ENCODE results near the gene PHACTR3. TPM values are rescaled to one million over a fixed set of nuclear protein-coding genes. Genes with fewer than 3 reads are reported as not detected.
"Not testable (repeated sequence)": the region's sequence is repeated elsewhere in the genome, so short reads cannot be mapped to it uniquely, and the experiment has no call there.

The PHACTR3 gene
- total RNA-seq, result 1 to 10 TPM; 6.4 to 6.9 TPM
- long read RNA-seq, transcript PHACTR3-202 (13 exons, 2,252 nt), result major isoform, 5 of 16 reads
- long read RNA-seq, partial matches to known transcripts, result 1 of 16 reads
- long read RNA-seq, other reads (novel, unspliced or antisense), result 10 of 16 reads

DNA sequence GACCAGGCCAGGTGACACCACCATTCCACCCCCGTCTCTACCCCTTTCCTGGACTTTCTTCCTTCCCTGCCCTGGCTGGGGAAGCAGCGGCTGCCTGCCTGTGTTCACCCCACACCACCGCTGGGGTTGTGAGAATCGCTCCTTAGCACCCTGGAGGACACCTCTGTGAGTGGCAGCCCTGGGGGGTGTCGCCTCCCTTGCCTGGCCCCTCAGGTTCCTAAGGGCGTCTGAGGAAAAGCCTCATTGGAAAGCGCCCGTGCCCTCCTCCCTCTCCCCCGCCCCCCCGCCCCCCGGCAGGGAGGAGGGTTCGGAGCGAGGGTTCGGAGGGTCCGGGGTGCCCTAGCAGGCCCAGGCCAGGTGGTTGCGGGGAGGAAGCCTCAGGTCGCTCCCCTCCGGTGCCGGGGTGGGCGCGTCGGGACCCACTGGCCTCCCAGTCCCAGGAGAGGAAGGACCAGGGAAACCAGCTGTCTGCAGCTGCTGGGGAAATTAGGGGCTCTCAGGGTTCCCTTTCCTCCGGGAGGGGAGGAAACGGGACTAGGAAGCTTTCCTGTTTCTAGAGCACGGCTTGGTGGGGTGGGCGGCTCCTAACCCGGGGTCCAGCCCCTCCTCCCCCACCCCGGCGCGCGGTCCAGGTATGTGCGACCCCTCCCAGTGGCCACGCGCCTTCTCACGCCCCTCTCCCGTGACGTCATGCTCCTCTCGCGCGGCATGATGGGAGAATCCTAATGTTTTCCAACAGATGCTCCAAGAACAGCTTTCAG is at the start of gene PHACTR3:
PHACTR3 (plus strand) TSS at position 760 of the 761 bp plus-strand sequence. CDS start 475 bp downstream, outside the sequence.
- ATAC-seq (no peak), DNase-seq (no peak)
- intact Hi-C loops (cut with DNase I), result no loop called here

DNA sequence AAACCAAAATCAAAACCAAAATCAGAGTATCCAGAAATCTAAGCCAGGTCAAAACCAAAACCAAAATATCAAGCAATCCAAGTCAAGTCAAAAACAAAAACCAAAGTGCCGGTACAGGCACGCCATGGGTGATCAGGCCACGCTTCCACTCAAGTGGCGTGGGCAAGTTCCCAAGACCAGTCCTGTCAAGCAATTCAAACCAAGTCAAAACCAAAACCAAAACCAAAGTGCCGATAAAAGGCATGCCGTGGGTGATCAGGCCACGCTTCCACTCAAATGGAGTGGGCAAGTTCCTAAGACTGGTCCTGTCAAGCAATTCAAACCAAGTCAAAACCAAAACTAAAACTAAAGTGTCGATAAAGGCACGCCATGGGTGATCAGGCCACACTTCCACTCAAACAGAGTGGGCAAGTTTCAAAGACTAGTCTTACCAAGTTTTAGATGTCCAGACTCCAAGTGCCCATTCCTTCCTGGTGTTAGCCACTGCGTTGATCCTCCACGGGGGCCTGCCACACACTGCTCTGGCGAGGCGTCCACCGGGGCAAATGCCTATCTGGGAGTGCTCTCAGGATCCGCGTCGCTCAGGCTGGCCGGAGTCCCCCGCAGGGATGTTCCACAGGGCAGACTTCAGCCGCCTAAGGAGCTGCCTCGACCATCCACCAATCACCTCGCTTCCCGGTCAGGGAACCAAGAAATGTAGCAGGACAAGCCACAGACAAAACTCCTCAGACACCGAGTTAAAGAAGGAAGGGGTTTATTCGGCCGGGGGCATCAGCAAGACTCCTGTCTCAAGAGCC is 46.4 kb upstream of the PHACTR3 start:
- intact Hi-C loops (cut with DNase I); DNase-seq; ATAC-seq: not testable (repeated sequence)

DNA sequence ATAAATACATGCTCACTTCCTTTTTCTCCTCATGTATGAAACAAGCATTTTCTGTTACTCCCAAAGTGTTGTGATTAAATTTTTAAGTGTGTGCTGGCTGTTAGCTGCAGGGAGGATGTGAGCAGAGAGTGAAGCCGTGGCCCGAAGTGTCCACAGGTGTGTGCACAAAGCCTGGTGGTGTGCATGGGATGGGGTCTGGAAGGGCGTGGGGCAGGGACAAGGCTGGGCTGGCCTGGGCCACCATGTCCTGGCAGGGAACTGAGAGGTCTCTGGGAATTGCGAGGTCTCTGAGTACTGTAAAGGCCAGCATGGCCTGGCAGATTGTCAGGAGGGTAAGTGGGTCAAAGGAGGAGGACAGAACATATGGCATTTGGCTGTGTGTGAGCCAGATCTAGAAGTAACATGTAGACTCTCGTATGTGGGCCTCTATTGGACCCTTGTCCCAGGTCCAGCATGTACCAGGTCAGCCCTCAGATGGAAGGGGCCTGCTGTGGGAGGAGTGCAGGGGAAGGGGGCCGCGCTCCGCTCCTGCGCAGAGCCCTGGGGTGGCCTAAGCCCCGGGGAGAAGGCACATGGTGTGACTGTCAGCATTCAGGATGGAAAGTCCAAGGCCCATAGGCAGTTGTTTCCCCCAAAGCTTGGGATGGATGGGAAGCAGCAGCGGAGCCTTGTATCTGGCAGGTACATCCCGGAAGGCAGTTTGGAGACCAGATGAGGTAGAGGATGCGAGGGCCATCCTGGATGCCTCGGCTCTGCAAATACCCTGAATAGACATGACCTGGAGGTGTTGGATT is 45.1 kb upstream of the PHACTR3 start:
- DNase-seq, result no peak
- ATAC-seq, result no peak
- intact Hi-C loops (cut with DNase I), result no loop called here

DNA sequence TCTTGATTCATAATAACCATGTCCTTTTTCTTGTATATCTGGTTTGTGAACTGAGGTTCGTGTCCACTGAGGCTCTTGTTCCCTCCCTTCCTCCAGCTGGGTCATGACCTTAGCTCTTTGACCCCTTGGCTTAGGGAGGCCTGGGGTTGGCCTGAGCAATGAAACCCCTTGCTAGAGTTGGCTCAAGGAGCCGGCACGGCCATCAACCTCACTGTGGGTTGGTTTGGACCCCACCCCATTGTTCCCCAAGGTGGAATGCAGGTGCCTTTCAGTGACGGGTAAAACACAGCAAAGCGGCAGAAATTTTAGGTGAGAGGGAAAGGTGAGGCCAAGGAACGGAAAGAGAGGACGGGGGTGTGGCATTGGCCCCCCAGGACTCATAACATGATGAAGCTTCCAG is 44.5 kb upstream of the PHACTR3 start:
- no peak for DNase-seq
- ATAC-seq, result no peak
- intact Hi-C loops (cut with DNase I), result no loop called here

DNA sequence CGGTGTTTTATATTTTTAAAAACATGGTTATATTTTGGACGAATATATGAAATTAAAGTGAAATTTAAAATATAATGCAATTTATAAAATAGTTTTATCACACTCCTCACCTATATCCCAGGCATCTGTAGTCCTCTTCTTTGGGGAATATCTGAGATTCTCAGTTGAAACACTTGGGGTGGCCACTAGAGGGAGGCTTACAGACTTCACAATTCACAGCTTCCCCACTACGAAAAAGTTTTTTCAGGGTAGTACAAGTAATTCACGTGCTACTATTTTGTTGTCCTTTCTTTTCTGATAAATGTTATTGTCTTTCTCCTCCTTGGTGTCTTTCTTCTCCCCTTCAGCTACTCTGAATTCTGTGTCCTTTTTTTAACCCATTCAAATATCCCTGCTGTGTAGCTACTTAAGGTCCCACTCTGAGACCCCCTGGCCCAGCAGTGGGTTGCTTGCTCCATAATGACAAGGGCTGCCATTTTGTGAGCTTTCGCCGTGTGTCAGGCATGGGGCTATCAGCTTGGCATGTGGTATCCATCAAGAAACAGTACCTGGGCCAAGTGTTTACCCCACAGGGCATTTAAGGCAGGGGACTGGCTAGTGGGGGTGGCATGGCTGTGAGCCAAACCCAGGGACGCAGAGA is 43.6 kb upstream of the PHACTR3 start:
- peak in 1 of 2 donors; percentile 41 for ATAC-seq
- DNase-seq, result no peak
- intact Hi-C loops (cut with DNase I), result no loop called here

DNA sequence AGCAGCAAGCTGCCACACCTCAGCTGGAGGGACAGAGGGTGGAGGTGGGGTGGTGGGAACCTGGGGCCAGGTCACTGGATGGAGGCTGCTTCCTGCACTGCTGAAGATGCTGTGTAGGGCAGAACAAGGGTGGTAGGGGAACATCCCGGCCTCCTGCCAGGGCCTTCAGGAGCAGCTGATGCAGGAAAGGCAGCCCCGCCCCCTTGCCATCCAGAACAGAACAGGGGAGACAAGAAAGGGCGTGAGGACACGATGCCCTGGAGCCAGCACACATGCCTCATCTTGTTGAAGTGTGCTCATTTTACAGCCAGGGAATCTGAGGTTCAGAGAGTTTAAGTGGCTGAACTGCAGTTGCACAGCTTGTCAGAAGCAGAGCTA is 43.1 kb upstream of the PHACTR3 start:
- intact Hi-C loops (cut with DNase I), result no loop called here
- DNase-seq, result no peak
- ATAC-seq, result no peak

DNA sequence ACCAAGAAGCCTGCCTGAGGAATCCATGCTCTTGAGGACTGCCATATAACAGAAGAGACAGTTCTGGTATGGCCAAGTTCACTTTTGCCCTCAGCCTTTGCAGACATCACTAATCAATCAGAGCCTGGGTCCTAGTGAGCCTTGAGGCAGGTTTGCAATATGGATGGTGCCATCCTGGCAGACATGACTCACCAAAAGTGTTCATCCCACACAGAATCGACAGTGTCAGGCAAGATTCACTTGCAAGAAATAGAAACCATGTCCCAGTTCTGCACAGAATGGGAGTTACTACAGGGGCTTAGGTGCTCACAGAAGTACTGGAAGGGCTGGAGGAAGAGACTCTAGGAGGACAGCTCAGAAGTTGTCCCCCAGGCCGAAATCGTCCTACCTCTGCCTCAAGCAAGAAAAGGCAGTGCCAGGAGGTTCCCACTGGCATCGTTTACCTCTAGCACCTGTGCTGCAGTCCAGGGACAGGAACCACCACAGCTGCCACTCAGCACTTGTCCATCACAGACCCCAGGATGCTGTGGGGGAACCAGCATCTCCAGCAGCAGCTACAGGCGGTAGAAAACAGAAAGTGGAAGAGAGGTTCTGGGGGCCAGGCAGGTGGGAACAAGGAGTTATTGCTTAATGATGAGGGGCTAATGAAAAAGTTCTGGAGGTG is 42.6 kb upstream of the PHACTR3 start:
- intact Hi-C loops (cut with DNase I), result no loop called here
- DNase-seq, result no peak

DNA sequence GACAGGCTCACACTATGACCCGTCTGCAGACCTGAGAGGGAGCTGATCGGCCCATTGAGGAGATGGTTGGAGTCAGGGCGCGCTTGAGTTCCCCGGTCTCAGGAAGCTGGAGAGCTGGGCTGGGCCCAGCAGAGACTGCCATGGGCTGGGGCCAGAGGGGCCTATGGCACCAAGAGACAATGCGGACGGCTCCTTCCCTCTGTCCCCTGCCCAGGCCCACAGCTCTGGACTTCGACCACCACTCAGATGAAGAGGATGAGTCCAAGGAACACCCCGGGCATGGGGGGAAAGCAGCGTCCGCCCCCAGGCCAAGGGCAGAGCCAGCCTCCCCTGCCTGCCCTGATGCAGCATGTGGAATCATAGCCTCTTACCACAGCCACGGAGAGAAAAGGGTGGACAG is 40.2 kb upstream of the PHACTR3 start:
- intact Hi-C loops (cut with DNase I), result no loop called here
- DNase-seq (no peak), ATAC-seq (no peak)

More for the DNA sequence above, 42.6 kb upstream of the PHACTR3 start:
- no peak for ATAC-seq

DNA sequence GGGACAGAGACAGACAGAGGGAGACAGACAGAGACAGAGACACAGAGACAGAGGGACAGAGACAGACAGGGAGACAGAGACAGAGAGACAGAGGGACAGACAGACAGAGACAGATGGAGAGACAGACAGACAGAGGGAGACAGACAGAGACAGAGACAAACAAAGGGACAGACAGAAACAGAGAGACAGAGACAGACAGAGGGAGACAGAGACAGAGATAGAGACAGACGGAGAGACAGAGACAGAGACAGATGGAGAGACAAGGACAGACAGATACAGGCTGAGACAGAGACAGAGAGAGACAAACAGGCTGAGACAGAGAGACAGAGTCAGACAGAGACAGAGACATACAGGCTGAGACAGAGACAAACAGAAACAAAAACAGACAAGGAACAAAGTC is 39.4 kb upstream of the PHACTR3 start:
- DNase-seq, result no peak
- intact Hi-C loops (cut with DNase I), result no loop called here
- ATAC-seq, result no peak

DNA sequence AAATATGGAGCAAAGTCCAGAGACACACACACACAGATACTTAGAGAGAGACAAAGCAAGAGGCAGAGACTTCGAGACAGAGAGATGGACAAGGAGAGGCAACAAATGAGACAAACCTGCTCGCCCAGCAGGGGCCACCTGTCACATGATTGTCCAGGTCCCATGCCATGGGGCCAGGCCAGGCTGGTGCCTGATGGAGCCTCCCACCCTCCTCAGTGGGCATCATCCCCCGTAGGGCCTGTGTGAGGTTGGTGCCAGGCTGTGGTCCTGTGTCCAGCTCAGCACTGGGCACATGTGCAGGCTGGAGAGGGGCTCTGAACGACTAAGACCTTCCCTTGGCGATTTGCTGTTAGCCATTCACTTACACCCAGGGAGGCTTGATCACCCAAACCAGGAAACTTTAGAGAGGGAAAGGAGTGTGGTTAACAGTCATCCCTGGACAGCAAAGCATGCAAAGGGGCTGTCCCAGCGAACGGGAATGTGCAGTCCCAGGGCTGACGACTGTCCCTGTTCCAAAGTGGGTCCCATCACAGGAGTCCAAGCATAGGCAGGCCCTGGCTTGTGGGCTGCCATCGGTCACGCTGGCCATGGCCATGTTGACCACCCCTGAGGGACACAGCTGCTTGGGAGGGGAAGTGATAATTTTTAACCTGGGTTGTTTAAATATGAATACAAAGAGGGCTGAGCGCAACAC is 38.4 kb upstream of the PHACTR3 start:
- DNase-seq (no peak), ATAC-seq (no peak)
- intact Hi-C loops (cut with DNase I), result no loop called here

DNA sequence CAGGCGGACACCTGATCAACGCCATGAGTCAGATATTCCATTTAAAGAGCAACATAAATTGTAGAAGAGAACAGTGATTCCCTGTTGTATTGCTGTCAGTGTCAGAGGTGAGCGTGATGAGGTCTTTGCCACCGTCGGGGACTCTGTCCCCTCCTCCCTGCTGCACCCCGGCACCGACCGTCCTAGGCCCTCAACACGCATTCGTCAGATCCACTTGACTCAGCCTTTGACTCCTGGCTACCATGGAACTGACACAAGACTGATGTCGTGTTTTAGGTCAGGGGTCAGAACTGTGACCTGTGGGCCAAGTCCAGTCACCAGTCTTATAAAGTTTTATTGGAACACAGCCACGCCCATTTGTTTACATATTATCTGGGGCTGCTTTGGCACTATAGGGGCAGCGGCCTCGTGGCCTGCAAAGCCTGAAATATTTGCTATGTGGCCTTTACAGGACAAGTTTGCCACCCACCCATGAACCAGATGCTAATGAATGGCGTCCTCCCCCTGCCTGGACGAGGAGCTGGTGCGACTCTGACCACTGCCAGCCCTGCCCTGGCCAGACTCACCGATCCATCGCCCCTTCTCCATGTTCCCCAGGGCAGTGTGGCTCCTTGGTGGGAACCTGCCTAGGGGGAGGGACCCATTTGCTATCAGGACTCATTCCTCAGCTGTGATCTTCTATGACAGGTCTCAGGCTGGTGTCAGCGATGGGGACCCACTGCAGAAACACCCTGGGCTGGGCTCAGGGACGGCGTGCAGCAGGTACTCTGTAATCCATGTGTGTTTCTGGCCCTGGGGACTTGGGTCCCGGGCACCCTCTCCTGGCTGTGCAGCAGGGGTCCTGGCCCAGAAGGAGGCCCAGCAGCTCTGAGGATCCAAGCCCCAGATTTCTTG is 37.5 kb upstream of the PHACTR3 start:
- no peak for DNase-seq
- ATAC-seq, result no peak
- intact Hi-C loops (cut with DNase I), result no loop called here

DNA sequence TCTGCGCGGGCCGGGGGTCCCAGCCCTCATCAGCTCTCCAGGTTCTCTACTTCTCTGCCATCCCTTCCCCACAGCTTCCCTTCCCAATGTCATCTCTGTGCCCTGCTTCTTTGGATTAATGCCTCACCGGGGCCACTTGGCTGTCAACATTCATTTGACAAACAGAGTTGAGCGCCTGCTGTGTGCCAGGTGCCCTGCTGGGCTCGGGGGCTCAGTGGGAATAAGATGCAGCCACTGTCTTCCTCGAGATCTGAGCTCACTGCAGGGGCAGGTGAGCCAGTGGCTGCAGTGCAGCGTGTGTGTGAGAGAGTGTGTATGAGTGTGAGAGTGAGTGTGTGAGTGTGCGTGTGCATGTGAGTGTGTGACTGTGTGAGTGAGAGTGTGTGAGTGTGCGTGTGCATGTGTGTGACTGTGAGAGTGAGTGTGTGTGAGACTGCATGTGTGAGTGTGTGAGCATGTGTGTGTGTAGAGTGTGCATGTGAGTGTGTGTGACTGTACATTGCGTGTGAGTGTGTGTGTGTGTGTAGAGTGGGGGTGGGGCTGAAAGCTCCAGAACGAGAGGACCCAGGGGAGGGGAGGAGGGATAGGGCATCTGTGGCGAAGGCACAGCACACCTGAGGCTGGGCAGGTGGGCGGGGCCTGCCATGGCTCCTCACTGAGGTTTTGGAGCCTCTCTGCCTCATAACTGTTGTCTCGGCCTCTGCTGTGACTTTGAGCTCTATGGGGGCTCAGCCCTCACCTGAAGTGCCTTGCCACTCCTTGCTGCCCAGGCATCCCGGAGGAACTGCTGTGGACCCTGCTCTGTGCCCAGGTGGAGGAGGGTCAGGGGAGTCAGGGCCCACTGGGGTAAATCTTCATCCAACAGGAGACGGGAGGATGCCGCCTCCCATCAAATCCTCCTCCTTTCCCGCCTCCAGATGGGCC is 36.5 kb upstream of the PHACTR3 start:
- intact Hi-C loops (cut with DNase I), result no loop called here
- ATAC-seq (no peak), DNase-seq (no peak)

DNA sequence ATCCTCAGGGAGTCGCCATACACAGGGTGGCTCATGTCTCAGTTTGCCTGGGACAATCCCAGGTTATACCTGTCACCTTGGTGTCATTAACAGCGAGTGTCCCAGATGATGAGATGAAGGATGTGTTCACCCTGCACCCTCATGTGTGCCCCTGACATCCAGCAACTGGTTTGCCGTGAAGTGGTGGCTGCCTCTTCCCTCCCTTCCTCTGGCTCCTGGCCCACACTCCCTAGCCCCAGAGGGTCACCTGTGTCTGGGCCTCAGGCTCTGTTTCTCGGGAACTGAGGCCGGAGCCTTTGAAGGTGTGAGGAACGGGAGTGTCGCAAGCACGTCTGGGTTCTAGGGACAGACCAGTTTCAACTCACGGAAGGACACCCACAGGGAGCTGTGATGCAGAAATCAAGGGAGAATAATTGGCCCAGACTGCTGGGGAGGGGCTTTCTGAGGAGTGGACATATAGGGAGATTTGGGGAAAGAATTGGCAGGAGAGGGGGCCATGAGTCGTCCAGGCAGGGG is 35.8 kb upstream of the PHACTR3 start:
- ATAC-seq (no peak), DNase-seq (no peak)
- intact Hi-C loops (cut with DNase I), result no loop called here

DNA sequence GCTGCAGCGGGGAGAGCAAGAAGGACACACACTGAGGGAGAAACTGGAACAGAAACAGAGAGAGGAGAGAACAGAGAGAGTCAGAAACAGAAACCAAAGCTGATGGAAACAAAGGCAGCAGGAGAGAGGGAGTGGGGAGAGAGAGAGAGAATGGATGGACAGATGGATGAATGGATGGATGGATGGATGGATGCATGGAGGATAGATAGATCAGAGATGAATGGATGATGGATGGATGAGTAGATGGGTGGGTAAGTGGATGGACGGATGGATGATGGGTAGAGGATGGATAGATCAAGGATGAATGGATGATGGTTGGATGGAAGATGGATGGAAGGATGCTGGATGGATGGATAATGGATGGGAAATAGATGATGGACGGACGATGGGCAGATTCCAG is 35.0 kb upstream of the PHACTR3 start:
- no peak for ATAC-seq
- intact Hi-C loops (cut with DNase I), result no loop called here
- no peak for DNase-seq

DNA sequence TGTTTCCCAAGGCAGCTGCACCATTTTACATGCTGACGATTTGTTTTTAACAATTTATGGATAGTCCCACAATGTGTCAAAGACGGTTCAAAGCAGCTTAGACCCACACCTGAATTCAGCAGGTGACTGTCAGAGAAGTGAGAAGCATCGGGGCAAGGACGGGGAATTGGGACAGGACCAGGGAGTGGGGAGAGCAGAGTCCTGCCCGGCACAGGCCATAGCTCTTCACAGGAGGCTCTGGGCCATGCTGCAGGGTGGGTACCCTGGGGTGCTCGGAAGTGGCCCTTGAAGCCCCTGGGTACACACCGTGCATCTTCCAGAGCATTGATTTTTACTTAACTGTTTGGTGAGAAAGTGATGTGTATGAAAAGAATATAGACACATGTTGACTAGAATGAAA is 33.2 kb upstream of the PHACTR3 start:
- intact Hi-C loops (cut with DNase I), result loop anchor here in 1 of 2 donors (2.0 kb wide), 1 partner anchor 180 kb away; no protein-coding TSS in a partner anchor
- no peak for DNase-seq

More for the DNA sequence above, 33.2 kb upstream of the PHACTR3 start:
- ATAC-seq, result no peak

Measured in left cardiac atrium (tissue), 4 donors.